HFF-Myc (cell line): ENCODE data around the gene TBC1D22A.

Experiments
- DNase-seq: peaks from one replicate; pipeline ENCODE4 v3.0.0-alpha.2; 2011; ENCODE audit warnings: low read depth; ENCODE audit errors: extremely low read depth
- H3K4me3 ChIP-seq: replicated peaks from 2 replicates; pipeline ENCODE4 v1.5.1; 2011; ENCODE audit warnings: low read depth, mild to moderate bottlenecking, control low read depth, low read length
- TF ChIP-seq, protein P1 (sequence below): IDR thresholded peaks from 2 replicates; pipeline ENCODE4 v1.5.1; 2012; ENCODE audit warnings: mild to moderate bottlenecking, low read depth, low read length, control low read depth; ENCODE audit errors: missing control alignments

Gene TBC1D22A

DNA sequence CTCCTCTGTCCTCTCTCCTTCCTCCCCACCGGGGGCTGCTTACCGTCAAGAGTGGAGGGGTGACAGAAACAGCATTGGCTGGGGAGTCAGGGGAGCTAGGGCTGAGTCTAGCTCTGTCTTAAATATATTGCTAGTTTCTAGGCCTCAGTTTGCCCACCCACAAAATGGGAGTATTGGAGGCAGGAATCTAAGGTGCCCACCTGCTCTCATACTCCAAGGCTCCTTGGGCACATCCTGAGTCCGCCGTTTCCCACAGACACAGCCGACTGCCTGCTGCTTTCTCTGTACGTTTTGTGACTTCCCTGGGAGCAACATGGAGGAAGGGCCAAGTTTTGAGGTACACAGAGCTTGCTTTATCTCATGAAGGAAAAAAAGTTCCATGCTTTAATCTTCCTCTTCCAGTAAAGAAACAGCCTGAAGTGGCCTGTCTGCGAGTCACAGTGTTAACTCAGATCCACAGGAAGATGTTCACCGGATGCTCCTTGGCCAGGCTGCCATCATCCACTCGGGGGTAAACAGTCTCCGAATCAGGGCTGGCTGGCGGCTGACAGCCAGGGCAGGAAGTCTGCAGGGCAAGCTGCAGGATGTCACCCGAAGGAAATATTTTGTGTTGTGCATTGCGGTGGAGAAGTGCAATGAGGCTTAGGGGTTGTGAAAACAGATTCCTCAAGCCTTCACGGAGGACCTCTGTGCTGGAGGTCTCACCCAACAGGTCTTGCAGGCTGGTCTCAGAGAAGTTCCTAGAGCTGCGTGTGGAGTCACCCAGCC, 13.4 kb upstream of the TBC1D22A start:
- H3K4me3 ChIP-seq, result no peak overlapping the region
- DNase-seq, result no peak
- TF ChIP-seq, protein P1, sequence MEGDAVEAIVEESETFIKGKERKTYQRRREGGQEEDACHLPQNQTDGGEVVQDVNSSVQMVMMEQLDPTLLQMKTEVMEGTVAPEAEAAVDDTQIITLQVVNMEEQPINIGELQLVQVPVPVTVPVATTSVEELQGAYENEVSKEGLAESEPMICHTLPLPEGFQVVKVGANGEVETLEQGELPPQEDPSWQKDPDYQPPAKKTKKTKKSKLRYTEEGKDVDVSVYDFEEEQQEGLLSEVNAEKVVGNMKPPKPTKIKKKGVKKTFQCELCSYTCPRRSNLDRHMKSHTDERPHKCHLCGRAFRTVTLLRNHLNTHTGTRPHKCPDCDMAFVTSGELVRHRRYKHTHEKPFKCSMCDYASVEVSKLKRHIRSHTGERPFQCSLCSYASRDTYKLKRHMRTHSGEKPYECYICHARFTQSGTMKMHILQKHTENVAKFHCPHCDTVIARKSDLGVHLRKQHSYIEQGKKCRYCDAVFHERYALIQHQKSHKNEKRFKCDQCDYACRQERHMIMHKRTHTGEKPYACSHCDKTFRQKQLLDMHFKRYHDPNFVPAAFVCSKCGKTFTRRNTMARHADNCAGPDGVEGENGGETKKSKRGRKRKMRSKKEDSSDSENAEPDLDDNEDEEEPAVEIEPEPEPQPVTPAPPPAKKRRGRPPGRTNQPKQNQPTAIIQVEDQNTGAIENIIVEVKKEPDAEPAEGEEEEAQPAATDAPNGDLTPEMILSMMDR, result no peak

DNA sequence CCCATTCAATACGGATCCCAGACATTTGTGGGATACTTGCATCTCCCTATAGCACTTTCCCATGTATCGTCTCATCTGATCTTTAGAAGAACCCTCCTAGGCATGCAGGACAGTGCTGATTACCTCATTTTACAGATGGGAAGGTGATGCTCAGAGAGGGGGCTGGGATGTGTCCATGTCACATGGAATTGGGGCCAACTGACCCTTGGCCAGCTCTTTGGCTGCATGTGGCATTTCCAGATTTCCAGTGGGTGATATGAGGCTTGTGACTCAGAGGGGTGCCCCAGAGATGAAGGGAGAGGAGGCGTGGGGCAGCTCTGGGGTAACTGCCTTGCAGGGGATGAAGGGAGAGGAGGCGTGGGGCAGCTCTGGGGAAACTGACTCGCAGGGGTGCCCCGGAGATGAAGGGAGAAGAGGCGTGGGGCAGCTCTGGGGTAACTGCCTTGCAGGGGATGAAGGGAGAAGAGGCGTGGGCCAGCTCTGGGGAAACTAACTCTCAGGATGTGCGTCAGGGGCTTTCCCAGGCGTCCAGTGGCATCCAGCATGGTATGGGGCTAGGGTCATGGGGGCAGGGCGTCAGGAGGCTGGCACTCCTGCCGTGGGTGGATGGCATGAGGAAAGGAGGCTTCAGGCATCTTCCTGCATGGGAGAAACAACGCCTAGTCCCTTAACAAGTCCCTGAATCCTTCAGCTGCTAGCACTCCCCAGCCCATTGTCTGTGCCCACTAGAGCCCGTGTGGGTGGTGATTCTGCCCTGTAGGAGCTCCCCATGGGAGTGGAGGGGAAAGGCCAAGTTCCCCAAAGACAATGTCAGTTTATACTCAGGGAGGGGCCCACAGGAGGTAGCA, 12.5 kb upstream of the TBC1D22A start:
- DNase-seq, result no peak
- no peak overlapping the region for H3K4me3 ChIP-seq
- TF ChIP-seq, protein P1, result no peak

DNA sequence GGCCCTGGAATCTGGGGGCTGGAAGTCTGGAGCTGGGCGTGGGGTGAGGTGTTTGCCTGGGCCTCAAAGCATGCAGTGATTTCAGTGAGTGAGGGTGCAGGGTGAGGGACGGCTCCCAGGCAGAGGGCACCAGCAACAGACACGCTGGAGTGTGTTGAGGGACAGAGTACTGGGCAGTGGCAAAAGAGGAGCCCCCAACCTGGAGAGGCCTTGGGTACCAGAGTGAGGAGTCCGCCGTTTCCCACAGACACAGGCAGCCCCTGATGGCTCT, 12.0 kb upstream of the TBC1D22A start:
- DNase-seq, result no peak
- H3K4me3 ChIP-seq, result no peak overlapping the region
- TF ChIP-seq, protein P1, result no peak

DNA sequence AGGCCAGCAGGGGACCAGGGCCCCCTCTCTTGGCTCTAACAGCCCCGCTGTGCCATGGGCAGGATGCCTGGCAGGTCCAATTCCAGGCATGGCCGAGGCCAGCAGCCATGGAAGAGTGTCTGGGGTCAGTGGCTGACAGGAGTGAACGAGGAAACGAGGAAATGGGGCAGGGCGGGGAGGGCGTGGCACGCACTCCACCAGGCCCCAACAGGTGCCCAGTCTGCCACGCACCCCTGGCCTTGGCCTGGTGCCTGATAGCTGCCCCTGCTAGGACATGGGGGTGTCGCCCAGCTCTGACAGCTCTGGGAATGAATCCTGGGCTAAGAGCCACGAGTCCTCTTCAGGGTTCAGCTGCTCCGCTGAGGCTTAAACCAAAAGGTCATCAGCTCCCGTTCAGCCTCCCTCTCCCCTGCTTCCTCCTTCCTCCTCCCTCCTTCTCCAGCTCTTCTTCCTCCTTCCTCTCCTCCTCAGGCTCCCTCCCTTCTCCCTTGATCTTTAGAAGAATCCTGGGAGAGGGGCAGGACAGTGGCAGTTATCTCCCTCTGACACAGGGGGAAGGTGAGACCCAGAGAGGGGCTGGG, 11.5 kb upstream of the TBC1D22A start:
- H3K4me3 ChIP-seq, result no peak overlapping the region
- TF ChIP-seq, protein P1, result no peak
- DNase-seq, result no peak

DNA sequence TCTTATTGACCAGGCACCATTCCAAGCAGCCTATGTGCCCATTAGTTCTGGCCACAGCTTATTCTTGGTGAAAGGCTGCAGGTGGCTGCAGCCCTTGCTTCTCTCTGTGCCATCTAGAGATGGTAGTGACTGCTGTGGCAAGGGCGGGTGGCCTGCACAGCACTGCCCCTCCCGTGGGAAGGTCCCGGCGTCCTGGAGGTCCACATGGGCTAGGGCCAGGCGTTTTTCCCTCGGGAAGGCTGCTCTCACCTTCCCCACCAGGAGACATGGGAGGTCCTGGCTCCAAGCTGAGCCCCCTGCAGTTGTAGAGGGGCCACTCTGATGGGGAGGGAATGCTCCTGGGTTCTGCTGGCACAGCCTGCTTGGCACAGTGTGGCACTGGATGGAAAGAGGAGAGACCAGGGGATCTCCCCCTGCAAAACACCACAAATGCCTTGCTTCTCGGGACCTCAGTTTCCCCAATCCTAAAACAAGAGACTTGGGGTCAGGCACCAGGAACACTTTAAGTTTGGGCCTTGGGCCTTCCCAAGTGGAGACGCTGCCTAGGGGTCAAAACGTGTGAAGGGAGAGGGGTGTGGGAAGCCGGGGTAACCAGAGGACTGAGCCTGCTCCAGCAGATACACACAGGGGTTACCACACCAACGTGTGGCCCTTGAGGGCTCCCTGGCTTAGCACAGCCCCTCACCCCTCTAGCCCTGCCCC, 10.0 kb upstream of the TBC1D22A start:
- no peak overlapping the region for H3K4me3 ChIP-seq
- TF ChIP-seq, protein P1, result no peak
- DNase-seq, result no peak

DNA sequence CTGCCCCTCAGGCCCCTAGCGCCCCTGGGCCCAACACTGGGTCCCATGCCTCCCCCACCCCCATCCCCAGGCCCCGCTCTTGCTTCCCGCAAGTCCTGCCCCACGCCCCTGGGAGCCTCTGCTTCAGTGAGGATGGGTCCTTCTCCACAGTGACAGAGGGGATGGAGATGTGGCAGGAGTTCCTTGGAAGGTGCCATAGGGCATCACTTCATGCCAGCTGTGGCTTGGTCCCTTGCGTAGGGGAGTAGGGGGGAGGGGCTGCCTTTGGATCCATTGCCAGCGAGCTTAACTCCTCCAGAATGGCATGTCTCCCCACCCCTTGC, 9.5 kb upstream of the TBC1D22A start:
- TF ChIP-seq, protein P1, result no peak
- no peak for DNase-seq
- no peak overlapping the region for H3K4me3 ChIP-seq
